CD14-positive monocyte (primary cell): ENCODE results near the gene JCHAIN. TPM values are rescaled to one million over a fixed set of nuclear protein-coding genes. Genes with fewer than 3 reads are reported as not detected.
"Not testable (repeated sequence)": the region's sequence is repeated elsewhere in the genome, so short reads cannot be mapped to it uniquely, and the experiment has no call there.

Experiments
- DNase-seq, 3 donors: peaks; one replicate each; pipeline ENCODE4 v3.0.0-alpha.2; 2011 to 2022
- H2AFZ ChIP-seq: 2 replicates; pipeline ENCODE4 v1.6.0; 2012; ENCODE audit warnings: mild to moderate bottlenecking, low read depth, low read length, inconsistent platforms; ENCODE audit not compliant: insufficient read depth, poor library complexity, severe bottlenecking
- H3K27ac ChIP-seq, 2 donors: 1 replicate in 1 of 2; 2 replicates in 1 of 2; pipeline ENCODE4 v1.5.1; 2012 to 2013; ENCODE audit warnings: low read length in 2 of 2, control low read depth in 1 of 2, inconsistent platforms in 1 of 2, low read depth in 1 of 2, mild to moderate bottlenecking in 1 of 2
- H3K27me3 ChIP-seq, 2 donors: one replicate each; pipeline versions ENCODE4 v1.6.0 to v1.6.1; 2011 to 2013; ENCODE audit warnings: low read length in 2 of 2; ENCODE audit not compliant: control insufficient read depth in 2 of 2, insufficient read depth in 2 of 2
- H3K36me3 ChIP-seq, 2 donors: replicated peaks in 1 of 2; 1 replicate in 1 of 2; 2 replicates in 1 of 2; pipeline versions ENCODE4 v1.5.1 to v1.6.1; 2012 to 2013; ENCODE audit warnings: low read length in 2 of 2, control low read depth in 1 of 2, inconsistent platforms in 1 of 2, mild to moderate bottlenecking in 1 of 2; ENCODE audit not compliant: insufficient read depth in 2 of 2, control insufficient read depth in 1 of 2
- H3K4me1 ChIP-seq, 2 donors: 1 replicate in 1 of 2; 2 replicates in 1 of 2; pipeline versions ENCODE4 v1.5.1 to v1.6.1; 2012 to 2013; ENCODE audit warnings: low read length in 2 of 2, control low read depth in 1 of 2, inconsistent platforms in 1 of 2, mild to moderate bottlenecking in 1 of 2, moderate library complexity in 1 of 2; ENCODE audit not compliant: insufficient read depth in 2 of 2, control insufficient read depth in 1 of 2
- H3K4me2 ChIP-seq: replicated peaks from 2 replicates; pipeline ENCODE3; 2012; ENCODE audit warnings: low read length, moderate library complexity, mild to moderate bottlenecking; ENCODE audit not compliant: poor library complexity, severe bottlenecking; ENCODE audit errors: extremely low read depth
- H3K4me3 ChIP-seq, 3 experiments: fragments of 200-600 bp in 1 of 3; sonication (generic) in 1 of 3; replicated peaks in 1 of 3; 1 replicate in 2 of 3; 2 replicates in 1 of 3; pipeline ENCODE4 v1.5.1; 2011 to 2013; ENCODE audit warnings: low read length in 3 of 3, mild to moderate bottlenecking in 3 of 3, control low read depth in 2 of 3, low read depth in 2 of 3, inconsistent platforms in 1 of 3, moderate library complexity in 1 of 3
- H3K79me2 ChIP-seq: 2 replicates; pipeline ENCODE4 v1.6.0; 2012; ENCODE audit warnings: mild to moderate bottlenecking, control low read depth, inconsistent platforms, low read length, moderate library complexity; ENCODE audit not compliant: insufficient read depth
- H3K9ac ChIP-seq: 2 replicates; pipeline ENCODE4 v1.6.0; 2017; ENCODE audit warnings: low read length, mild to moderate bottlenecking; ENCODE audit not compliant: insufficient read depth, poor library complexity, severe bottlenecking
- H3K9me3 ChIP-seq, 2 donors: replicated peaks in 1 of 2; 1 replicate in 1 of 2; 2 replicates in 1 of 2; pipeline versions ENCODE4 v1.5.1 to v1.6.1; 2012 to 2013; ENCODE audit warnings: low read length in 2 of 2, control low read depth in 1 of 2; ENCODE audit not compliant: control insufficient read depth in 1 of 2, insufficient read depth in 1 of 2
- H4K20me1 ChIP-seq: 2 replicates; pipeline ENCODE4 v1.6.0; 2012; ENCODE audit warnings: mild to moderate bottlenecking, low read length, control low read depth, moderate library complexity; ENCODE audit not compliant: insufficient read depth
- H3K27ac Mint-ChIP-seq, 7 donors: one replicate each; pipeline ENCODE4 v1.8.0; 2020; ENCODE audit warnings: mild to moderate bottlenecking in 7 of 7, mixed read lengths in 7 of 7, moderate library complexity in 6 of 7, inconsistent platforms in 2 of 7
- H3K27me3 Mint-ChIP-seq, 3 donors: one replicate each; pipeline ENCODE4 v1.8.0; 2021 to 2022; ENCODE audit warnings: low read depth in 3 of 3, mild to moderate bottlenecking in 3 of 3, mixed read lengths in 3 of 3, moderate library complexity in 3 of 3, inconsistent platforms in 1 of 3
- H3K36me3 Mint-ChIP-seq, 2 donors: one replicate each; pipeline ENCODE4 v1.8.0; 2020; ENCODE audit warnings: mixed read lengths in 2 of 2, inconsistent platforms in 1 of 2, mild to moderate bottlenecking in 1 of 2
- H3K4me1 Mint-ChIP-seq: one replicate; pipeline ENCODE4 v1.8.0; 2020; ENCODE audit warnings: mild to moderate bottlenecking, mixed read lengths
- H3K4me3 Mint-ChIP-seq, 2 donors: one replicate each; pipeline ENCODE4 v1.8.0; 2020; ENCODE audit warnings: mild to moderate bottlenecking in 2 of 2, mixed read lengths in 2 of 2, moderate library complexity in 1 of 2
- H3K9me3 Mint-ChIP-seq, 7 donors: one replicate each; pipeline ENCODE4 v1.8.0; 2020 to 2022; ENCODE audit warnings: mixed read lengths in 7 of 7, mild to moderate bottlenecking in 6 of 7, moderate library complexity in 6 of 7, inconsistent platforms in 2 of 7
- WGBS: methylation state at CpG from one replicate; pipeline ENCODE4 v1.1.5; 2013; ENCODE audit warnings: missing lambda C conversion rate; ENCODE audit not compliant: insufficient coverage; 5-methylcytosine and 5-hydroxymethylcytosine counted together
- intact Hi-C, 2 donors: fragments of 100-400 bp; cut with micrococcal nuclease; formaldehyde crosslinking; loops; one replicate each; pipeline versions ENCODE4 v1.15.0 to v1.15.1; 2023
- polyA plus RNA-seq, 3 donors: library from polyadenylated mRNA; depleted of rRNA in 1 of 3; unstranded in 2 of 3; stranded (reverse) in 1 of 3; fragments of 300-500 nt in 2 of 3; fragments of >200 nt in 1 of 3; fragmentation: Illumina TruSeq in 2 of 3; gene quantifications; 1 replicate in 2 of 3; 2 replicates in 1 of 3; pipeline ENCODE4 v1.2.3, GENCODE V29; 2012 to 2021
- TF ChIP-seq, protein P1 (sequence below): fragments of 200-600 bp; IDR thresholded peaks from one replicate; pipeline ENCODE4 v1.8.0; 2022; ENCODE audit warnings: antibody characterized with exemption, mild to moderate bottlenecking

The JCHAIN gene
- polyA plus RNA-seq, 3 donors, result 0.41 to 6.0 (median 1.9) TPM

DNA sequence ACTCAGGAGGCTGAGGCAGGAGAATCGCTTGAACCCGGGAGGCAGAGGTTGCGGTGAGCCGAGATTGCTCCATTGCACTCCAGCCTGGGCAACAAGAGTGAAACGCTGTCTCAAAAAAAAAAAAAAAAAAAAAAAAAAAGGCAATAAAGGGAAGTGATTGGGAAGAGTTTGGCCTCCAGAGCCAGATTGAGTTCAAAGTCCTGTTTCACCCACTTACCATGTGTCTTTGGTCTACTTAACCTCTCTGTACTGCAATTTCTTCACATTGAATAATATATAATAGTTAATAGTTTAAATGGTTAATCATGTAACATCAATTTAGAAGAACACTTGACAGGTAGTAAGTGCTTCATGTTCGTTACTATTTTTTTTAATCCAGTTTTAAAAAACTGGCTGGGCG is 28.3 kb upstream of the JCHAIN start:
- H3K27ac Mint-ChIP-seq, H3K27me3 Mint-ChIP-seq, H3K4me3 Mint-ChIP-seq, H2AFZ ChIP-seq, H3K9ac ChIP-seq, H3K27ac ChIP-seq, H4K20me1 ChIP-seq, H3K9me3 Mint-ChIP-seq, H3K4me2 ChIP-seq, H3K9me3 ChIP-seq, H3K36me3 ChIP-seq, H3K4me3 ChIP-seq, H3K27me3 ChIP-seq, intact Hi-C loops, DNase-seq: not testable (repeated sequence)
- WGBS, result no CpG with 5 or more reads among the region's 7 CpGs
- Histone ChIP-seq H3K79me2 (peaks cover 33% of the 10 kb centered on the region), H3K4me1 (peaks cover 28 to 31% of the 10 kb centered on the region in 2 donors)
- peaks cover 5 to 16% of the 10 kb centered on the region in 2 donors for H3K36me3 Mint-ChIP-seq
- H3K4me1 Mint-ChIP-seq, result peaks cover 22% of the 10 kb centered on the region

DNA sequence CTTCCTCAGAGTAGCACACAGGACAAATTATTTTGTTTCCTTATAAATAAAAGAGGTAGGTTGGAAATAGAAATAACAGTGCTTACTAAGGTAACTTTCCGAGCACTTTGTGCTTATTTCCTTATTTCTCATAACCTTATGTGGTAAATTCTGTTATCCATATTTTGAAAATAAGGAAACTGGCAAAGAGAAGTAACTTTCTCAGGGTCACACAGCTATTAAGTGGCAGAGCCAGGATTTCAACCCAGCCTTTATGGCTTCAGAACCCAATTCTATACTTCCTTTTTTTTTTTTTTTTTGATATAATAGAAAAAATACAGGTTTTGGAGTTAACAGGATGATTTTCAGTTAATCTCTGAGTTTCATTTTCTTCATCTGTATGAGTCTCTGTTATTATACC is 25.4 kb upstream of the JCHAIN start:
- no peaks in the 10 kb centered on the region for H3K9me3 ChIP-seq
- H2AFZ ChIP-seq, result no peak overlapping the region
- peak overlapping the region; percentile 68 for H3K4me2 ChIP-seq
- H3K4me1 ChIP-seq, result peaks cover 42 to 54% of the 10 kb centered on the region in 2 donors
- H3K4me1 Mint-ChIP-seq, result peaks cover 38% of the 10 kb centered on the region
- peak overlapping the region; percentile 55 to 84 for H3K27ac ChIP-seq
- peaks cover 0 to 2% of the 10 kb centered on the region in 2 donors for H3K36me3 ChIP-seq
- no peaks in the 10 kb centered on the region for H3K27me3 ChIP-seq
- peak overlapping the region; percentile 4 for H3K9ac ChIP-seq
- intact Hi-C loops, result no loop called here
- peaks cover 5 to 17% of the 10 kb centered on the region in 2 donors for H3K36me3 Mint-ChIP-seq
- H3K4me3 ChIP-seq, result peak overlapping the region in 1 of 3 experiments; percentile 58
- no peaks in the 10 kb centered on the region for H3K9me3 Mint-ChIP-seq
- TF ChIP-seq, protein P1, sequence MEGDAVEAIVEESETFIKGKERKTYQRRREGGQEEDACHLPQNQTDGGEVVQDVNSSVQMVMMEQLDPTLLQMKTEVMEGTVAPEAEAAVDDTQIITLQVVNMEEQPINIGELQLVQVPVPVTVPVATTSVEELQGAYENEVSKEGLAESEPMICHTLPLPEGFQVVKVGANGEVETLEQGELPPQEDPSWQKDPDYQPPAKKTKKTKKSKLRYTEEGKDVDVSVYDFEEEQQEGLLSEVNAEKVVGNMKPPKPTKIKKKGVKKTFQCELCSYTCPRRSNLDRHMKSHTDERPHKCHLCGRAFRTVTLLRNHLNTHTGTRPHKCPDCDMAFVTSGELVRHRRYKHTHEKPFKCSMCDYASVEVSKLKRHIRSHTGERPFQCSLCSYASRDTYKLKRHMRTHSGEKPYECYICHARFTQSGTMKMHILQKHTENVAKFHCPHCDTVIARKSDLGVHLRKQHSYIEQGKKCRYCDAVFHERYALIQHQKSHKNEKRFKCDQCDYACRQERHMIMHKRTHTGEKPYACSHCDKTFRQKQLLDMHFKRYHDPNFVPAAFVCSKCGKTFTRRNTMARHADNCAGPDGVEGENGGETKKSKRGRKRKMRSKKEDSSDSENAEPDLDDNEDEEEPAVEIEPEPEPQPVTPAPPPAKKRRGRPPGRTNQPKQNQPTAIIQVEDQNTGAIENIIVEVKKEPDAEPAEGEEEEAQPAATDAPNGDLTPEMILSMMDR, result no peak
- H3K27ac Mint-ChIP-seq, result peak overlapping the region; percentile 77 to 89 (median 82)
- peaks cover 11% of the 10 kb centered on the region for H4K20me1 ChIP-seq
- peak; percentile 50 to 75 (median 69) for DNase-seq
- no CpG with 5 or more reads among the region's 1 CpG for WGBS
- H3K4me3 Mint-ChIP-seq, result peak overlapping the region in 1 of 2 donors; percentile 72
- H3K79me2 ChIP-seq, result peaks cover 53% of the 10 kb centered on the region
- H3K27me3 Mint-ChIP-seq, result peaks cover 0 to 3% (median 0%) of the 10 kb centered on the region in 3 donors
